ENCODE data around the gene C1QTNF7.

The C1QTNF7 gene

GRCh38 chr4:15478724-15479088, 50.9 kb downstream of the C1QTNF7 start:
- no peak overlapping the region for H3K4me3 ChIP-seq (ENCODE audit: insufficient read length, low read depth)
- H3K4me1 ChIP-seq (ENCODE audit: insufficient read depth, insufficient read length) = no peaks in the 10 kb centered on the region
- H3K9ac ChIP-seq (ENCODE audit: insufficient read length, low read depth) = no peak overlapping the region
- H3K9me3 ChIP-seq (ENCODE audit: insufficient read depth, low read length) = no peaks in the 10 kb centered on the region
- TF ChIP-seq ZNF274 (IDR thresholded peaks at IDR 0.05; ENCODE audit: low read depth, low read length) (no peak), SUZ12 (IDR thresholded peaks at IDR 0.05; ENCODE audit: extremely low read depth, insufficient read depth, insufficient read length) (no peak), YY1 (IDR thresholded peaks at IDR 0.05; ENCODE audit: insufficient read depth, insufficient read length) (no peak)
- no peaks in the 10 kb centered on the region for H3K27me3 ChIP-seq (ENCODE audit: insufficient read depth, insufficient read length)
- no peak for DNase-seq (ENCODE audit: low read depth, low spot score)
- peaks cover 29% of the 10 kb centered on the region for H3K36me3 ChIP-seq (ENCODE audit: insufficient read depth, insufficient read length, low read length)

DNA sequence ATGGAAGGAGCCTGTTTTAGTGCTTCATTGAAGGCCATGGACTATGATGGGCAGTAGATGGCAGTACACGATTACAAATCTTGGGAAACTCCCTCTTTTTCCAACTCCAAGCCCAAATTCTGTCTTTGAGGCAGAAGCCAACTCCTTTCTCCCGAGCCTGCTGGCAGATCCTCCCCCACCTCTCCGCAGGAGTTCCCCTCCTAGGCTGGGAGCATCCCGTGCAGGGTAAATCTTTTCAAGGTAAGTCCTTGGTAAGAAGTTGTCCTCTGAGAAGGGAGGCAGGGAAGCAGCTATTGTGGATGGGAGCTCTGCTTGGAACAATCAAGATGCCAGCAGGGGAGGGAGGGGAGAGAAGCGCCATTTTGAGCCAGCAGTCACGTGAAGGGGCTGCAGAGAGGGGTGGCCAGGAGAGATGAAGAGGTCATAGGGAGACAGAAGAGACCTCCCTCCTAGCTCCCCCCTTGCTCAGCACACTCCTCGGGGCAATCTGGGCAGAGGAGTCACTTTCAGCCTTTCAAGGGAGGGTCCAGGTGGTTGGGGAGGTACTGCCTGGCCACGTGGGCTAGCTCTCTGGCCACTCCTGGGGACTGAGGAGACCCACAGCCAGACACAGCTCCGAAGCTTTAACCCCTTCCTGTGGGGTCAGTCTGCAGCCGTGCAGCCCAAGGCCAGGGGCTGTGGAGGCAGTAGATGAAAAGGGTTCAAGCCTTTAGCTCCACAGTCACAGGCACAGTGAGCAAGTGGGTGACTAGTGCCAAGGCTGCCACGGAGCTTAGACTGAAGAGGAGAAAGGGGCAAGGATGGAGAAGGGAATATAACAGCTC, 51.5 kb downstream of the C1QTNF7 start:
- H3K4me3 ChIP-seq (ENCODE audit: insufficient read length, low read depth) = peak overlapping the region; percentile 50
- peak; percentile 80 for DNase-seq (ENCODE audit: low read depth, low spot score)
- peak overlapping the region; percentile 81 for H3K9ac ChIP-seq (ENCODE audit: insufficient read length, low read depth)
- no peaks in the 10 kb centered on the region for H3K9me3 ChIP-seq (ENCODE audit: insufficient read depth, low read length)
- H3K36me3 ChIP-seq (ENCODE audit: insufficient read depth, insufficient read length, low read length) = peaks cover 33% of the 10 kb centered on the region
- TF ChIP-seq ZNF274 (IDR thresholded peaks at IDR 0.05; ENCODE audit: low read depth, low read length) = no peak
- TF ChIP-seq YY1 (IDR thresholded peaks at IDR 0.05; ENCODE audit: insufficient read depth, insufficient read length) = peak; percentile 84
- H3K4me1 ChIP-seq (ENCODE audit: insufficient read depth, insufficient read length) = no peaks in the 10 kb centered on the region
- H3K27me3 ChIP-seq (ENCODE audit: insufficient read depth, insufficient read length) = no peaks in the 10 kb centered on the region

GRCh38 chr4:15479913-15480185, 52.0 kb downstream of the C1QTNF7 start:
- Histone ChIP-seq H3K9ac (ENCODE audit: insufficient read length, low read depth) (peak overlapping the region; percentile 81), H3K27me3 (ENCODE audit: insufficient read depth, insufficient read length) (no peaks in the 10 kb centered on the region), H3K4me1 (ENCODE audit: insufficient read depth, insufficient read length) (no peaks in the 10 kb centered on the region), H3K36me3 (ENCODE audit: insufficient read depth, insufficient read length, low read length) (peaks cover 34% of the 10 kb centered on the region), H3K4me3 (ENCODE audit: insufficient read length, low read depth) (peak overlapping the region; percentile 50), H3K9me3 (ENCODE audit: insufficient read depth, low read length) (no peaks in the 10 kb centered on the region)
- no peak for DNase-seq (ENCODE audit: low read depth, low spot score)
- TF ChIP-seq YY1 (IDR thresholded peaks at IDR 0.05; ENCODE audit: insufficient read depth, insufficient read length) (no peak), SUZ12 (IDR thresholded peaks at IDR 0.05; ENCODE audit: extremely low read depth, insufficient read depth, insufficient read length) (no peak), ZNF274 (IDR thresholded peaks at IDR 0.05; ENCODE audit: low read depth, low read length) (no peak)

DNA sequence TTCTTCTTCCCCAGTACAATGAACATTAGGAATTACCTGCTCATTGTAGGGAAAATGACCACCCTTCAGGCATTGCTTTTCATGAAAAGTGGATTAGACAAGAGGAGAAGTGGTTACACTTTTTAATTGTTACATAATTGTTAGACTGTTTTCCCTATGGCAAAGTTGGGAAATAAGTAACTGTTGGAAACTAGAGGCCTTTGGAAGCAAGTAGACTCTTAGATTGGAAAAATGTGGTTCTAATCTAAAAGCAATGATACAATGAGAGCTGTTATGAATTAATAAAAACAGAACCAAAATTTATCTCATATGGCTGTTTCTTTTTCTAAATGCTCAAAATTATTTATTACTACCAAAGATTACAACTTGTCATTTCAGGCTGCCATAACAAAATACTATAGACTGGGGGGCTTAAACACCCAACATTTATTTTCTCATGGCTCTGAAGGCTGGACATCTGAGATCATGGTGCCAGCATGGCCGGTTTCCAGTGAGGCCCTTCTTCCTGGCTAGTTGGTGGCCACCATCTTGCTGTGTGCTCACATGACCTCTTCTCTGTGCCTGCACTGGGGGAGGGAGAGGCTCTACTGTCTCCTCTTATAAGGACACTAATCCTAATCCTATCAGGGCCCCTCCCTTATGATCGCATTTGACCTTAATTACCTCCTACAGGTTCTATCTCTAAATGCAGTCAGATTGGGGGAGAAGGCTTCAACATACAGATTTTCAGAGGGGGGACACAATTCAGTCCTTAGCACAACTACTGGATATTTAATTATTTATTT, 54.3 kb downstream of the C1QTNF7 start:
- Histone ChIP-seq H3K9ac (ENCODE audit: insufficient read length, low read depth) (no peak overlapping the region), H3K9me3 (ENCODE audit: insufficient read depth, low read length) (peaks cover 8% of the 10 kb centered on the region), H3K4me1 (ENCODE audit: insufficient read depth, insufficient read length) (no peaks in the 10 kb centered on the region), H3K27me3 (ENCODE audit: insufficient read depth, insufficient read length) (no peaks in the 10 kb centered on the region), H3K36me3 (ENCODE audit: insufficient read depth, insufficient read length, low read length) (peaks cover 34% of the 10 kb centered on the region), H3K4me3 (ENCODE audit: insufficient read length, low read depth) (no peak overlapping the region)
- no peak for DNase-seq (ENCODE audit: low read depth, low spot score)
- TF ChIP-seq ZNF274 (IDR thresholded peaks at IDR 0.05; ENCODE audit: low read depth, low read length) = no peak
- TF ChIP-seq YY1 (IDR thresholded peaks at IDR 0.05; ENCODE audit: insufficient read depth, insufficient read length) = no peak
- TF ChIP-seq SUZ12 (IDR thresholded peaks at IDR 0.05; ENCODE audit: extremely low read depth, insufficient read depth, insufficient read length) = no peak

DNA sequence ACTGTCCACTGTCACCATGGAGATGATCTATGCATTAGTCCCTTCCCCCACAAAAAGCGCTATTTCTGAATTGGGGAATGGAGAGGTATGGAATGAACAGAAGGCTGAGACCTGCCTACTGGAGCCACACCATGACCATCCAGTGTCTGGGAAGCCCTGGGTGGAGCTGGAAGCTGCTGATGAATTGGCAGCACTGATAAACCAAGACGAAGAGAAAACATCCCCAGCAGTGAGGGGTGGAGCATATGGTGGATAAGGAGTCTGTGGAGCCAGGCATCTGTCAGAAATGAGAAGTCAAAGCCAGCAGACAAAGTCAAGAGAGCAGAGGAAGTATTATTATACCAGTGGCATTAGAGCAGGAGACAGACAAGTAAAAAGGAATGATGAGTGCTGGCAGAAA, 55.0 kb downstream of the C1QTNF7 start:
- H3K9ac ChIP-seq (ENCODE audit: insufficient read length, low read depth) = no peak overlapping the region
- no peaks in the 10 kb centered on the region for H3K27me3 ChIP-seq (ENCODE audit: insufficient read depth, insufficient read length)
- no peaks in the 10 kb centered on the region for H3K4me1 ChIP-seq (ENCODE audit: insufficient read depth, insufficient read length)
- H3K9me3 ChIP-seq (ENCODE audit: insufficient read depth, low read length) = peaks cover 11% of the 10 kb centered on the region
- DNase-seq (ENCODE audit: low read depth, low spot score) = no peak
- peaks cover 34% of the 10 kb centered on the region for H3K36me3 ChIP-seq (ENCODE audit: insufficient read depth, insufficient read length, low read length)
- no peak overlapping the region for H3K4me3 ChIP-seq (ENCODE audit: insufficient read length, low read depth)
- TF ChIP-seq YY1 (IDR thresholded peaks at IDR 0.05; ENCODE audit: insufficient read depth, insufficient read length) = no peak

GRCh38 chr4:15488136-15488535, 60.3 kb downstream of the C1QTNF7 start:
- DNase-seq (ENCODE audit: low read depth, low spot score) = no peak
- H3K36me3 ChIP-seq (ENCODE audit: insufficient read depth, insufficient read length, low read length) = peaks cover 15% of the 10 kb centered on the region
- TF ChIP-seq YY1 (IDR thresholded peaks at IDR 0.05; ENCODE audit: insufficient read depth, insufficient read length) (no peak), SUZ12 (IDR thresholded peaks at IDR 0.05; ENCODE audit: extremely low read depth, insufficient read depth, insufficient read length) (no peak), ZNF274 (IDR thresholded peaks at IDR 0.05; ENCODE audit: low read depth, low read length) (no peak)
- no peak overlapping the region for H3K9ac ChIP-seq (ENCODE audit: insufficient read length, low read depth)
- H3K27me3 ChIP-seq (ENCODE audit: insufficient read depth, insufficient read length) = no peaks in the 10 kb centered on the region
- H3K4me3 ChIP-seq (ENCODE audit: insufficient read length, low read depth) = no peak overlapping the region
- H3K9me3 ChIP-seq (ENCODE audit: insufficient read depth, low read length) = peaks cover 23% of the 10 kb centered on the region
- H3K4me1 ChIP-seq (ENCODE audit: insufficient read depth, insufficient read length) = no peaks in the 10 kb centered on the region

DNA sequence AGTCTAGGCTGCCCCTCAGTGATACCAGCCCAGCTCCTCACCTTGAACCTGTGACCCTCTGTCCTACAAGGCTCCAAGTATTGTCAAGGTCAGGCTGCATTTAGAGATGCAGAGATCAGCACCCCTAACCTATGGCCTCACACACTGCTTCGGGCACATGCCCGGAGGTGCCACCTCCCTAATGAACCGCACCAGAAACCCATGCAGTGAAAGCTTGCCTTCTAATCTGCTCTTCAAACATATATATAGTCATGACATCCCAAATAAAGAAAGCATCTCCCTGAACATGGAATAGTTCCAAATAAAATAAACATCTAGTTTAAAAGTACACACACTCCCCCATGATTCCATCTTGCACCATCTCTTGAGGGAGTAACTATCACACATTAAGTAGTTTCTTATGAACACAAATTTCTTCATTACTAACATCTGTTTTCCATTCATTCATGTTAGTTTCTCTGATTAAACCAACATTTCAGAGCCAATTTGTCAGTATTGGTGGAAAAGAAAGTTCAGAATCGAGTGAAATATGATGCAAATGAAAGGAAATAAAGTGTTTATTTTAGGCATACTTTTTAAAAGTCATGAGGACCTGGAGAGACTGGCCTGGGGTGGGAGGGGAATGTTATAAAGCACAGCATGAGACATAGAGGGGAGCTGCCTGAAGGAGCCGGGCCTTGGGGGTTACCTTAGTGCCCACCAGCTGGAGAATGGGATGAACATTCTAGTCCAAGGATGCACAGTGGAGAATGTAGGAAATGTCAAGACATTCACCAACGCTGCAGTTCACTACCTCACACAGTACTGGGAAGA, 61.0 kb downstream of the C1QTNF7 start:
- no peak for DNase-seq (ENCODE audit: low read depth, low spot score)
- H3K4me1 ChIP-seq (ENCODE audit: insufficient read depth, insufficient read length) = no peaks in the 10 kb centered on the region
- no peak overlapping the region for H3K9ac ChIP-seq (ENCODE audit: insufficient read length, low read depth)

More for the DNA sequence above, 61.0 kb downstream of the C1QTNF7 start:
- Histone ChIP-seq H3K36me3 (ENCODE audit: insufficient read depth, insufficient read length, low read length) (peaks cover 13% of the 10 kb centered on the region), H3K9me3 (ENCODE audit: insufficient read depth, low read length) (peaks cover 23% of the 10 kb centered on the region), H3K4me3 (ENCODE audit: insufficient read length, low read depth) (no peak overlapping the region), H3K27me3 (ENCODE audit: insufficient read depth, insufficient read length) (no peaks in the 10 kb centered on the region)
- no peak for TF ChIP-seq YY1 (IDR thresholded peaks at IDR 0.05; ENCODE audit: insufficient read depth, insufficient read length)
- no peak for TF ChIP-seq ZNF274 (IDR thresholded peaks at IDR 0.05; ENCODE audit: low read depth, low read length)
- no peak for TF ChIP-seq SUZ12 (IDR thresholded peaks at IDR 0.05; ENCODE audit: extremely low read depth, insufficient read depth, insufficient read length)
